ENCODE data around the gene SERPINI1.

DNA sequence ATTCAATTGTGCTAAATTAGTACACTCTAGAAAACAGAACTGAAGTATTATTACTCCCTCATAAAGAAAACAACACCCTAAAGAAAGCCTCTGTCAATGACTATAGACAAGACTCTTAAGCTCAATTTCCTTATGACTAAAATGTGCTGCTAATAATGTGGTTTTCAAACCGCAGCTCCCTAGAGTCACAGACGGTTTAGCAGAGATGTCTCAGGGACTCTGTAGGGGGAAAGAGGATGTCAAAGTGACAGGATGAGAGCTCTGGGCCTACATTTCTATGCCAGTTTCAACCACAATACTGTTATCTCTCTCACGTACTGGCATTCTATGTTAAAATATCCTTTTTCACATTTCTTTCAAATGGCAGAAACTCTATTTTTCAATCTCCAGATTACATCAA lies 44.2 kb upstream of the SERPINI1 start:
- TF ChIP-seq PPARA (CRISPR knock-in tag; IDR thresholded peaks at IDR 0.05; ENCODE audit: borderline replicate concordance), result no peak
- no peak for TF ChIP-seq ARNTL (CRISPR knock-in tag; IDR thresholded peaks at IDR 0.05; ENCODE audit: borderline replicate concordance, low read depth)
- no peak for TF ChIP-seq ZNF8 (CRISPR knock-in tag; IDR thresholded peaks at IDR 0.05)
- TF ChIP-seq ZNF70 (CRISPR knock-in tag; IDR thresholded peaks at IDR 0.05), result no peak
- no peak for TF ChIP-seq TOX (CRISPR knock-in tag; IDR thresholded peaks at IDR 0.05; ENCODE audit: borderline replicate concordance)

Data from SK-N-SH treated with all-trans-retinoic acid at 6 μM for 48 hours (cell line).